Activated naive CD4-positive, alpha-beta T cell treated with anti-CD3 and anti-CD28 coated beads, Interleukin-2, amount 50 U/mL, for 16 hours (primary cell): ENCODE results near the gene UBR2.
"Not testable (repeated sequence)": the region's sequence is repeated elsewhere in the genome, so short reads cannot be mapped to it uniquely, and the experiment has no call there.

Source experiments
- DNase-seq: peaks from one replicate; pipeline ENCODE4 v3.0.0-alpha.2; 2020

Gene UBR2

DNA sequence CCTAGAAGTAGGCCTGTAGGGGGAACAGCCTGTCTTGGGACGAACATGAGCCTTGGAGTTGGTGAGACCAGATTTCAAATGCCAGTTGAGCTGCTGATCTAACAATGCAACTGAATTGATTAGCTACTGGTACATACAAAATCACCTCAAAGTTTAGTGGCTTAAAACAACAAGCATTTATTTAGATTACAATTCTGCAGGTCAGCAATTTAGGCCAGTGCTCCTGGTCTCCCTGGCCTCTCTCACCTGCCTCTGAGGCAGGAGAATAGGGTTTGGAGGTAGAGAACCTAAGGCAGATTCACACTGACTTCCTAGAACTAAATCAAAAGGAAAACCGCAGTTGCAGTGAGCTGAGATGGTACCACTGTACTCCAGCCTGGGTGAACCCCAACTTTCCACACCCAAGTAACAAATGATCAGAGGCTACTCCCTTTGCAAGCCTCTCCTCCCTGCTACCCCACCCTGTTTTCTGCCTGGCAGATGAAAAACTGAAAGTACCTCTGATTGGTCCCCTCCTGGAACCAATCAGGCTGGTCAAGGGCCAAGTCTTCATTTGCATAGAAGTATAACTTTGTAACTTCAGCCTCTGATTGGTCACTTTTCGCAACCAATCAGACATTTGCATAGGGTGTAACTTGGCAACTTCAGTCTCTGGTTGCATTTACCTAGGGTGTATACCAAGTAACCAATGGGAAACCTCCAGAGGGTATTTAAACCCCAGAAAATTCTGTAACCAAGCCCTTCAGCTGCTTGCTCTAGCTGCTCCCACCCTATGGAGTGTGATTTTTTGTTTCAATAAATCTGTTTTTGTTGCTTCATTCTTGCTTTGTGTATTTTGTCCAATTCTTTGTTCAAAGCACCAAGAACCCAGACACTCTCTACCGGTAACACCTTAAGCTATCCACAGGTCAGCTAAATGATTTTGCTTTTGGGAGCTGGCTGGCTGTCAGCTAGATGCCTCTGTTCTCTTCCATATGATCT lies 8.1 kb upstream of the UBR2 start:
- no peak for DNase-seq

DNA sequence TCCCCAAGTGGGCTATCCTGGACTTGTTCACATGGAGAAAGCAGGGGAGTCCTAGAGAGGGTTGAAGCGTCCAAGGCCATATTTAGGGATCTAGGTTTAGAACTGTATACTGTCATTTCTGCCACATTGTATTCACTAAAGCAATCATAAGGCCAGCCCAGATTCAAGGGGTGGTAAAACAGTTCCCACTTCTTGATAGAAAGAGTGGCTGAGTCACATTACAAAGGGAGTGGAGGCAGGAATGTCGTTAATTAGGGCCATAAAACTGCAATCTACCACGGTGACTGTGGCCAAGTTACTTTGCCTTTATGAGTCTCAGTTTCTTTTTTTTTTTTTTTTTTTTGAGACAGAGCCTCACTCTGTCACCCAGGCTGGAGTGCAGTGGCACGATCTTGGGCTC lies 7.4 kb upstream of the UBR2 start:
- no peak for DNase-seq

- DNase-seq, result not testable (repeated sequence)
These were observed 4.6 kb upstream of the UBR2 start for GRCh38 chr6:42559276-42559675.

DNA sequence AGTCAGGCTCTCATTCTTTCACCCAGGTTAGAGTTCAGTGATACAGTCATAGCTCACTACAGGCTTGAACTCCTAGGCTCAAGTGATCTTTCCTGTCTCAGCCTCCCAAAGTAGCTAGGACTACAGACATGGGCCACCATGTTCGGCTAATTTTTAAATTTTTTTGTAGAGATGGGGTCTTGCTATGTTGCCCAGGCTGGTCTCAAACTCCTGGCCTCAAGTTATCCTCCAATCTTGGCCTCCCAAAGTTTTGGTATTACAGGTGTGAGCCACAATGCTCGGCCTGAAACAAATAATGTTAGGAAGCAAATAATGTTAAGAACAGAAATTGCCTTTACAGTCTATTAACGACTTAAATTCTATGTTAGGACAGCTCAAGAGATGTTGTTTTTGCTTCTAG lies 1.8 kb upstream of the UBR2 start:
- DNase-seq, result no peak

GRCh38 chr6:42562788-42563405 lies 932 bp upstream of the UBR2 start:
- no peak for DNase-seq

- DNase-seq, result no peak
These were observed 637 bp downstream of the UBR2 start for GRCh38 chr6:42564506-42564825.

- no peak for DNase-seq
These were observed 2.2 kb downstream of the UBR2 start for GRCh38 chr6:42565823-42566613.

- no peak for DNase-seq
These were observed 2.9 kb downstream of the UBR2 start for GRCh38 chr6:42566614-42567208.

GRCh38 chr6:42567237-42567636 lies 3.4 kb downstream of the UBR2 start:
- DNase-seq, result not testable (repeated sequence)

- no peak for DNase-seq
These were observed 5.5 kb downstream of the UBR2 start for GRCh38 chr6:42569102-42570028.

DNA sequence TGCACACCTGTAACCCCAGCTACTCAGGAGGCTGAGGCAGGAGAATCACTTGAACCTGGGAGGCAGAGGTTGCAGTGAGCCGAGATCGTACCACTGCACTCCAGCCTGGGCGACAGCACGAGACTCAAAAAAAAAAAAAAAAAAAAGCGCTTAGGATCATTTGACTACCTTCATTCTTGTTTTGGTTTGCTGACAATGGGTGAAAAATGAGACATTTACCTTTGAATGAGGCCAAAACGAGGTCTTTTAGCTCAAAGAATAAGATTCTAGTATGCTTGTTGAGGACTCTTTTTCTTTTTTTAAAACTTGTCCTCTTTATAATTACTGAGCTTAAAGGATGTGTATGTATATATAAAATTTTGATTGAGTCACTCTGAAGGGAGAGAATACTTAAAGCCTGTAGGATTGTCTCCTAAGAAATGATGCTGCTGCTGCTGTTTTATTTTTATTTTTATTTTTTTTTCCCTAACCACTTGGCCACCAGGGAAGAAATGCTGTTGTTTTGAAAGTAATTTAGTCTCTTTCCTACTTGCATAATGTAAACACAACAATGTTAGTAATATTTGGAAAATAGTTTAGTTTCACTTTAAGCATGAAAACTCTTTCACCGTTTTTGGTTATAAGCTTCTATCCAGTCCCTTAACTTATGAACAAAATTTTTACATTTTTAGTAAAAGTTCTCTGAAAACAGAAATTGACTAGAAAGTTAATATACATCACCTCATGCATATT lies 7.9 kb downstream of the UBR2 start:
- DNase-seq, result no peak

- DNase-seq, result no peak
These were observed 8.7 kb downstream of the UBR2 start for GRCh38 chr6:42572523-42572922.

DNA sequence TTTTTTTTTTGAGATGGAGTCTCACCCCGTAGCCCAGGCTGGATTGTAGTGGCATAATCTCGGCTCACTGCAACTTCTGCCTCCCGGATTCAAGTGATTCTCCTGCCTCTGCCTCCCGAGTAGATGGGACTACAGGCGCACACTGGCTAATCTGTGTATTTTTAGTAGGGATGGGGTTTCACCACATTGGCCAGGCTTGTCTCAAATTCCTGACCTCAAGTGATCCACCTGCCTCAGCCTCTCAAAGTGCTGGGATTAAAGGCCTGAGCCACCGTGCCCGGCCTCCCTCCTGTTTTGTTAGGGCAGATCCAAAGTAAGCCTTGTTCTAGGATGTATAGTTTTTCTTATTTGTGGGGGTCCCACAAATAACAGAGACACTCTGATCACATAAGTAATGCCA lies 12.7 kb downstream of the UBR2 start:
- DNase-seq, result not testable (repeated sequence)

- no peak for DNase-seq
These were observed 34.5 kb downstream of the UBR2 start for GRCh38 chr6:42598300-42598699.

GRCh38 chr6:42599558-42599957 lies 35.7 kb downstream of the UBR2 start:
- DNase-seq, result no peak

GRCh38 chr6:42604150-42604549 lies 40.3 kb downstream of the UBR2 start:
- no peak for DNase-seq

DNA sequence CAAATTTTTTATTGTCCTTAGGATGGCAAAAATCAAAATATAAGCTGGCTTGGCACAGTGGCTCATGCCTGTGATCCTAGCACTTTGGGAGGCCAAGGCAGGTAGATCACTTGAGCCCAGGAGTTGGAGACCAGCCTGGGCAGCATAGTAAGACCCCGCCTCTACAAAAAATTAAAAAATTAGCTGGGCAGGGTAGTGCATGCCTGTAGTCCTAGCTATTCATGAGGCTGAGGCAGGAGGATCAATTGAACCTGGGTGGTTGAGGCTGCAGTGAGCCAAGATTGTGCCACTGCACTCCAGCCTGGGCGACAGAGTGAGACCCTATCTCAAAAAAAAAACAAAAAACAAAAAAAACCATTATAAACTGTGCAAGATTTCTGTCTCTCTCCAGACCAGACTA lies 40.9 kb downstream of the UBR2 start:
- not testable (repeated sequence) for DNase-seq

- no peak for DNase-seq
These were observed 46.6 kb downstream of the UBR2 start for GRCh38 chr6:42610416-42610815.

DNA sequence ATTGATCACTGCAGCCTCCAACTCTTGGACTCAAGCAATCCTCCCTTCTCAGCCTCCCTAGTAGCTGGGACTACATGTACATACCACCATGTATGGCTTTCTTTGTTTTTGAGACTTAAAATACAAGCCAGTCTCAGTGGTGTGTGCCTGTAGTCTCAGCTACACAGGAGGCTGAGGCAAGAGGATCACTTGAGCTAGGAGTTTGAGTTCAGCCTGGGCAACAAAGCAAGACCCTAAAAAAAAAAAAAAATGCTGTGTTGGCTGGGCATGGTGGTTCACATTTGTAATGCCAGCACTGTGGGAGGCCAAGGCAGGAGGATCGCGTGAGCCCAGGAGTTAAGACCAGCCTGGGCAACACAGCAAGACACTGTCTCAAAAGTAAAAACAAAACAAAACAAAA lies 51.7 kb downstream of the UBR2 start:
- DNase-seq, result no peak

- no peak for DNase-seq
These were observed 52.9 kb downstream of the UBR2 start for GRCh38 chr6:42616716-42617115.

DNA sequence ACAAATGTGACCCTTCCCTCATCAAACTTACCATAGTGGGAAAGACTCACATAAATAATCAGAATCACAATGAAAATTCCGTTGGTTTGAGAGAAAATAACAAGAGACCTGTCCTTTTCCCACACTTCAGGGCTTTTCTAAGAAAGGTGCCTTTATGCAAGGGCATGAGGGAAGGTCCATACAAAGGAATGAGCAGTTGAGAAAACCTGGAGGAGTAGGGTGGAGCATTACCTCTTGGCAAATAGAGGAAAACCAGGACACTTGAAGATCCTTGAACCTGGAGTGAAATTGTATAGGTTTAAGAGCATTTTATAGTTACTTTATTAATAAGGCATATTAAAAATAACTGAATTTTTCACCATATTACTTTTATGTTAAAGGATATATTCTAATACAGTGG lies 54.3 kb downstream of the UBR2 start:
- no peak for DNase-seq
